Measurements from ENCODE around the gene EPYC.

- TF ChIP-seq CTCF (conservative IDR thresholded peaks at IDR 0.05; ENCODE audit: low read length) (no peak), EZH2phosphoT487 (IDR thresholded peaks at IDR 0.05; ENCODE audit: borderline replicate concordance, low read depth, low read length) (no peak)
Observed at GRCh38 chr12:90937651-90938050, 67.1 kb downstream of the EPYC start.

Measured in OCI-LY7 (cell line).